HepG2 (cell line): ENCODE results near the gene PATL2.

Source experiments
- ATF5 ChIP-seq: sonication (generic); formaldehyde crosslinking; IDR thresholded peaks from 2 replicates; pipeline ENCODE4 v1.4.0; 2020; ENCODE audit warnings: mild to moderate bottlenecking, low read depth, missing genetic modification reagents
- EP300 ChIP-seq, 3 experiments: sonication (generic) in 1 of 3; formaldehyde crosslinking in 1 of 3; IDR thresholded peaks; 2 replicates each; pipeline versions ENCODE4 v1.5.1 to v1.6.1; 2011 to 2020; ENCODE audit warnings: low read depth in 2 of 3, low read length in 2 of 3, borderline replicate concordance in 1 of 3, improper control_type of control experiment in 1 of 3, mild to moderate bottlenecking in 1 of 3, missing genetic modification reagents in 1 of 3, moderate library complexity in 1 of 3
- NCOR1 ChIP-seq: fragments of 200-600 bp; sonication (generic); IDR thresholded peaks from 2 replicates; pipeline ENCODE4 v1.7.0; 2017; ENCODE audit warnings: antibody characterized with exemption, low read length, borderline replicate concordance
- POLR2A ChIP-seq, 2 experiments: IDR thresholded peaks; 2 replicates each; pipeline ENCODE4 v1.6.1; 2011; ENCODE audit warnings: low read depth in 2 of 2, low read length in 2 of 2, mild to moderate bottlenecking in 1 of 2, moderate library complexity in 1 of 2; ENCODE audit not compliant: insufficient read depth in 1 of 2
- SIN3A ChIP-seq: IDR thresholded peaks from 2 replicates; pipeline ENCODE4 v1.6.1; 2011; ENCODE audit warnings: low read depth, mild to moderate bottlenecking, control low read depth, low read length, borderline replicate concordance
- STAT6 ChIP-seq: sonication (generic); formaldehyde crosslinking; IDR thresholded peaks from 2 replicates; pipeline ENCODE4 v1.4.0; 2020; ENCODE audit warnings: missing genetic modification reagents, mild to moderate bottlenecking, borderline replicate concordance
- ZBTB7B ChIP-seq: sonication (generic); formaldehyde crosslinking; IDR thresholded peaks from 2 replicates; pipeline ENCODE4 v1.4.0; 2020; ENCODE audit warnings: missing genetic modification reagents
- ZFP36 ChIP-seq: fragments of 150-350 bp; IDR thresholded peaks from 2 replicates; pipeline ENCODE4 v1.6.1; 2018; ENCODE audit warnings: borderline replicate concordance, low read length, low read depth; ENCODE audit not compliant: partially characterized antibody
- ZMYM4 ChIP-seq: sonication (generic); formaldehyde crosslinking; IDR thresholded peaks from 2 replicates; pipeline ENCODE4 v1.8.1; 2023; ENCODE audit warnings: mild to moderate bottlenecking, missing genetic modification reagents
- ZNF670 ChIP-seq: sonication (generic); formaldehyde crosslinking; IDR thresholded peaks from 2 replicates; pipeline ENCODE4 v1.8.0; 2022; ENCODE audit warnings: mild to moderate bottlenecking, missing genetic modification reagents, borderline replicate concordance

GRCh38 chr15:44722011-44722410 lies 10.9 kb upstream of the PATL2 start:
- TF ChIP-seq EP300 (IDR thresholded peaks at IDR 0.05; ENCODE audit: low read depth in 2 of 2, low read length in 2 of 2) (no peak), EP300 (CRISPR knock-in tag; IDR thresholded peaks at IDR 0.05; ENCODE audit: borderline replicate concordance) (no peak), NCOR1 (no peak), POLR2A (IDR thresholded peaks at IDR 0.05; ENCODE audit: insufficient read depth in 1 of 2, low read depth in 2 of 2, low read length in 2 of 2) (no peak), SIN3A (no peak), STAT6 (no peak), ZFP36 (no peak), ZMYM4 (CRISPR knock-in tag) (no peak), ATF5 (no peak), ZBTB7B (CRISPR knock-in tag) (no peak), ZNF670 (CRISPR knock-in tag) (no peak)
